Brain microvascular endothelial cell (primary cell): ENCODE data around the gene ADGRG1.

Experiments used
- DNase-seq: peaks from one replicate; pipeline ENCODE4 v3.0.0-alpha.2; 2020
- H3K27ac ChIP-seq: fragments of 250-450 bp; sonication (Bioruptor Pico); 2 replicates; pipeline ENCODE4 v1.5.1; 2020; ENCODE audit warnings: mild to moderate bottlenecking, moderate library complexity
- H3K27me3 ChIP-seq: fragments of 250-450 bp; sonication (Bioruptor Pico); replicated peaks from 2 replicates; pipeline ENCODE4 v1.5.1; 2020; ENCODE audit warnings: mild to moderate bottlenecking
- H3K36me3 ChIP-seq: fragments of 250-450 bp; sonication (Bioruptor Pico); replicated peaks from 2 replicates; pipeline ENCODE4 v1.5.1; 2020; ENCODE audit warnings: mild to moderate bottlenecking
- H3K4me3 ChIP-seq: 2 replicates; pipeline ENCODE4 v1.5.1; 2011; ENCODE audit warnings: low read depth, mild to moderate bottlenecking, control low read depth, low read length, moderate library complexity
- in situ Hi-C: cut with HindIII; loops from 2 replicates; pipeline ENCODE4 v1.10.0; 2017; ENCODE audit warnings: low sequenced_read_pairs, low pct_ligation_motif_present
- TF ChIP-seq, protein P1 (sequence below): IDR thresholded peaks from 2 replicates; pipeline ENCODE4 v1.5.1; 2011; ENCODE audit warnings: low read depth, mild to moderate bottlenecking, moderate library complexity, low read length, control low read depth, inconsistent platforms; ENCODE audit errors: missing control alignments

Gene ADGRG1

DNA sequence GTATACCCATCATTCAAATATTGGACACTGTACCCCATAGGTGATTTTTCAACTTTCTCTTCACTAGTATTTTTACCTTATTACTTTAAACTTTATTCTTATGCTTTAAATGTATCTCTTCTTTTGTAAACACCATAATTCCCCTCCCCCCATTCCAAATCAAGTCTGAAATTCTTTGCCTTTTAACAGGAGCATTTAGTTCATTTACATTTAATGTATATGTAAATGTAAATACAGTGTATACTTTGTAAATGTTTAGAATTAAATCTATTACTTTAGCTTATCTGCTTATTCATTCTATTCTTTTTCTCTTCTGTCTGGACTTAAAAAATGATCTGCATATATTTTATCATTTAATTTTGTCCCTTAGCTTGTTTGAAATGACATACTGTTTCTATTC is 30.0 kb upstream of the ADGRG1 start:
- no peaks in the 10 kb centered on the region for H3K36me3 ChIP-seq
- DNase-seq: no peak
- in situ Hi-C loops: no loop called here
- H3K27ac ChIP-seq: no peak overlapping the region
- H3K4me3 ChIP-seq: no peak overlapping the region
- TF ChIP-seq, protein P1, sequence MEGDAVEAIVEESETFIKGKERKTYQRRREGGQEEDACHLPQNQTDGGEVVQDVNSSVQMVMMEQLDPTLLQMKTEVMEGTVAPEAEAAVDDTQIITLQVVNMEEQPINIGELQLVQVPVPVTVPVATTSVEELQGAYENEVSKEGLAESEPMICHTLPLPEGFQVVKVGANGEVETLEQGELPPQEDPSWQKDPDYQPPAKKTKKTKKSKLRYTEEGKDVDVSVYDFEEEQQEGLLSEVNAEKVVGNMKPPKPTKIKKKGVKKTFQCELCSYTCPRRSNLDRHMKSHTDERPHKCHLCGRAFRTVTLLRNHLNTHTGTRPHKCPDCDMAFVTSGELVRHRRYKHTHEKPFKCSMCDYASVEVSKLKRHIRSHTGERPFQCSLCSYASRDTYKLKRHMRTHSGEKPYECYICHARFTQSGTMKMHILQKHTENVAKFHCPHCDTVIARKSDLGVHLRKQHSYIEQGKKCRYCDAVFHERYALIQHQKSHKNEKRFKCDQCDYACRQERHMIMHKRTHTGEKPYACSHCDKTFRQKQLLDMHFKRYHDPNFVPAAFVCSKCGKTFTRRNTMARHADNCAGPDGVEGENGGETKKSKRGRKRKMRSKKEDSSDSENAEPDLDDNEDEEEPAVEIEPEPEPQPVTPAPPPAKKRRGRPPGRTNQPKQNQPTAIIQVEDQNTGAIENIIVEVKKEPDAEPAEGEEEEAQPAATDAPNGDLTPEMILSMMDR: no peak
- no peaks in the 10 kb centered on the region for H3K27me3 ChIP-seq

DNA sequence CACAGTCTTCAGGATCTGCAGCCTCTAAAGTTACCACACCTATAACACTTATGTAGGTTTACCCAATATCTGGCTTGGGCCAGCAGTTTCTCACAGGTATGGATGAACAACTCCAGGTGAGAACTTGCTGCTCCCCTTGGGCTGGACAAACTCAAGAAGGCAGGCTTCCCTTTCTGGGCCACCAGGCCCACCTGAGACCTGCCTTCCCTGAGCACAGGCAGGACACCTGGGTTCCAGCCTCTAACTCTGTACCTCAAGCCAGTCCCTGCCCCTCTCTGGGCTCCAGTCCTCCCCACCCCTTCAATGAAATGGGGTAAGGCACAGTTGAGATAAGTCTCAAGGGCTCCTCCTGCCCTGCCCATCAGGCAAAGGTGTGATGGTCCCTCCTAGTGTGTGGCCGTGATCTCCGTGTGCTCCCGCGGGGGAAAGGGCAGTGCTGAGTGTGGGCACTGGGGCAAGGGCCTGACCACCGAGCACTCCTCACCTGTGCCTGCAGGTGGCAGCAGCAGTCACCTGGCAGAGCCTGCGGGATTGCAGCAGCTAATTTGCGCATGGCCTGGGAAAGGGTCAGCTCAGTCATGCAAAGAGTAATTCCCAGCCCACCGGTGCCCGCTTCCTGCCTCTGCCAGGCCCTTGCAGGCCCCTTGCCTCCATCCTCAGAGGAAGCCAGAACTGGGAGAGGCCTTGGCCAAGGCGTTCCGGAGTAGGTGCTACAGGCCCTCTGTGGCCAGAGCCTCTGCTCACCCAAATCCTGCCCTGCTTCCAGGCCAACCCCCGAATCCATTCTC is 28.2 kb upstream of the ADGRG1 start:
- H3K27ac ChIP-seq: no peak overlapping the region
- no peaks in the 10 kb centered on the region for H3K27me3 ChIP-seq
- TF ChIP-seq, protein P1: peak; percentile 83
- no peak overlapping the region for H3K4me3 ChIP-seq
- DNase-seq: peak; percentile 17
- H3K36me3 ChIP-seq: no peaks in the 10 kb centered on the region
- in situ Hi-C loops: no loop called here

DNA sequence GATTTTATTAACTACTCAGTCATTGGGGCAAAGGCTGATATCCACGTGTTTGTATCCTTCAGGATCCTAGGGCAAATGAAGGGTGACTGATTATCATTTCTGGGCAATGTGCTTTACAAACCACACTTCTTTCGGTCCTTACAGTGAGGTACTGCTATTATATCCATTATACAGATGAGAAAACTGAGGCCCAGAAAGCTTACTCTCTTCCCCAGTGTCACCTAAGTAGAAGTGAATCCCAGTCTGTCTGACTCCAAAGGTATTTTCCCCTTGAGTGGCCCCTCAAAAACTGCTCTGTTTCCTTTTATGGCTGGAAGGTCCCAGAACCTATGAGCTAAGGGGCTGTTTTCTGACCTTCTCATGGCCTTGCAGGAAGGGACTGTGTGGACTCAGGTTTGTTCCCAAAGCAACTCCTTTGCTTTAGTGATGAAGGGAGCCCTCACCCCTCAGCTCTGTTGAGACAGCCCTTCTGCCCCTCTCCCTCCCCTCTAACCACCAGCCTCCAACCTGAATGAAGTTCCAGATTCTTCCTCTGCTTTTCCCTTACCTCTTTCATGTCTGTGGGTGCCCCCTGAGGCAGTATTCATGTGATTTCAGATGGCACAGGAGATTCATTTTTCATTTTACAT is 27.4 kb upstream of the ADGRG1 start:
- in situ Hi-C loops: no loop called here
- no peaks in the 10 kb centered on the region for H3K27me3 ChIP-seq
- DNase-seq: no peak
- no peak overlapping the region for H3K27ac ChIP-seq
- TF ChIP-seq, protein P1: no peak
- no peaks in the 10 kb centered on the region for H3K36me3 ChIP-seq
- no peak overlapping the region for H3K4me3 ChIP-seq

DNA sequence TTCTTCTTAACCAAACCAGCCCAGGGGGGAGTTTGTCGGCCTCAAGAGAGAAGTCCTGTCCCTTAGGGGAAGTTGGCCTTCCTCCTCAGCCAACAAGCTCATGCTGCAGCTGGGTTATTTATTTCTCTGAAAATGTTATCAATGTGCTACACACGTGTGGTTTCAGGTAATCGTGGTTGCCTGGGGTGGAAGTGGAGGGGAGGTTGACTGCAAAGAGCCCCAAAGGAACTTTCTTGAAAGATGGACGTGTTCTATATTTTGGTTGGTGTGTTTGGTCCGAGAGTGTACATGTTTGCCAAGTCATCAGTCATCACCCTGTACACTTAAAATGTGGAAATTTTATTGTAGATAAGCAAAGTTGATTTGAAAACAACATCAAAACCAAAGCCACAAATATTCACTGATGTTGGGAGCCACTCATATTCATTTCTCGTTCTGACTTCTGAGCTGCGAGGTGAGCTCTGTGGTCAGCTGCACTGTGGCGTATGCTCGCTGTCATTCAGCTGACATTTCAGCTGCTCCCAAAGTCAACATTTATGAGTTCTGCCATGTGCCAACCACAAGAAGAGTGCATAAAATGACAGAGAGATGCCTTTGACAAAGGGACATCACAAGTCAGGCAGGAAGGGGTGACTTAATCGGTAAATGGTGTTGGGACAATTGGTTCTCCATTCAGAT is 26.5 kb upstream of the ADGRG1 start:
- DNase-seq: peak; percentile 30
- no peak overlapping the region for H3K4me3 ChIP-seq
- no peak overlapping the region for H3K27ac ChIP-seq
- TF ChIP-seq, protein P1: no peak
- in situ Hi-C loops: no loop called here
- H3K27me3 ChIP-seq: no peaks in the 10 kb centered on the region
- no peaks in the 10 kb centered on the region for H3K36me3 ChIP-seq

DNA sequence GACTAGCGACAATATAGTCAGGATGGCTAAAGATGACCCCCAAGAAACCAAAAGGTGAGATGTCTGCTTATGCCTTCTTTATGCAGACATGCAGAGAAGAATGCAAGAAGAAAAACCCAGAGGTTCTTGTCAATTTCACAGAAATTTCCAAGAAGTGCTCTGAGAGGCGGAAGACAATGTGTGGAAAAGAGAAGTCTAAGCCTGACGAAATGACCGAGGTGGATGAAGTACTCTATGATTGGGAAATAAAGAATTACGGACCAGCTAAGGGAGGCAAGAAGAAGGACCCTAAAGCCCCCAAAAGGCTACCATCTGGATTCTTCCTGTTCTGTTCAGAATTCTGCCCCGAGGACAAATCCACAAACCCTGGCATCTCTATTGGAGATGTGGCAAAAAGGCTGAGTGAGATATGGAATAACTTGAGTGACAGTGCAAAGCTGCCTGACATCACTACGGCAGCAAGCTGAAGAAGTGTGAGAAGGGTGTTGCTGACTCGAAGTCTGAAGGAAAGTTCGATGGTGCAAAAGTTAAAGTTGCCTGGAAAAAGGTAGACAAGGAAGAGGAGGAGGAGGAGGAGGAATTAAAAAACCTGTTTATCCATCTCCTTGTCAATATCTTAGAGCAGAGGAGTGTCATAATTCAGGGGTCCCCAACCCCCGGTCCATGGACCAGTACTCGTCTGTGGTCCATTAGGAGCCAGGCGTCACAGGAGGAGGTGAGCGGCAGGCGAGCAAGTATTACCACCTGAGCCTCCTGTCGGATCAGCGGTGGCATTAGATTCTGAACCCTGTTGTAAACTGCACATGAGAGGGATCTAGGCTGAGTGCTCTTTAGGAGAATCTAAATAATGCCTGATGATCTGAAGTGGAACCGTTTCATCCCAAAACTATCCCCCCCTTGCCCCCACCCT is 25.1 kb upstream of the ADGRG1 start:
- Histone ChIP-seq H3K36me3 (no peaks in the 10 kb centered on the region), H3K4me3 (no peak overlapping the region), H3K27me3 (no peaks in the 10 kb centered on the region), H3K27ac (no peak overlapping the region)
- TF ChIP-seq, protein P1: no peak
- DNase-seq: no peak
- in situ Hi-C loops: no loop called here
